Keratinocyte (primary cell): ENCODE results near the gene TELO2. TPM values are rescaled to one million over a fixed set of nuclear protein-coding genes. Genes with fewer than 3 reads are reported as not detected.

Source experiments
- DNase-seq: peaks from one replicate; pipeline ENCODE4 v3.0.0-alpha.2; 2011; ENCODE audit warnings: low read depth, missing footprints, low spot score
- FAIRE-seq: peaks from 2 replicates; lab custom pipeline; 2011; peaks lifted over from hg19 to GRCh38; lab: Jason Lieb, UNC
- H2AFZ ChIP-seq: 2 replicates; pipeline ENCODE4 v1.6.0; 2012; ENCODE audit warnings: low read length, control low read depth, inconsistent platforms; ENCODE audit not compliant: control insufficient read depth
- H3K27ac ChIP-seq: 2 replicates; pipeline ENCODE4 v1.5.1; 2011; ENCODE audit warnings: low read length; ENCODE audit not compliant: control insufficient read depth, insufficient read depth
- H3K27me3 ChIP-seq: 3 replicates; pipeline ENCODE4 v1.6.0; 2011; ENCODE audit warnings: low read length; ENCODE audit not compliant: control insufficient read depth, insufficient read depth; ENCODE audit errors: extremely low read depth
- H3K36me3 ChIP-seq, 2 experiments: 2 replicates in 1 of 2; 3 replicates in 1 of 2; pipeline ENCODE4 v1.5.1; 2011; ENCODE audit warnings: low read length in 2 of 2, mild to moderate bottlenecking in 1 of 2; ENCODE audit not compliant: control insufficient read depth in 2 of 2, insufficient read depth in 2 of 2; ENCODE audit errors: extremely low read depth in 1 of 2
- H3K4me1 ChIP-seq: 3 replicates; pipeline ENCODE4 v1.5.1; 2011; ENCODE audit warnings: low read length; ENCODE audit not compliant: control insufficient read depth, insufficient read depth; ENCODE audit errors: extremely low read depth
- H3K4me2 ChIP-seq: 3 replicates; pipeline ENCODE4 v1.6.0; 2011; ENCODE audit warnings: low read depth, low read length; ENCODE audit not compliant: control insufficient read depth, insufficient read depth; ENCODE audit errors: extremely low read depth
- H3K4me3 ChIP-seq, 3 experiments: fragments of 200-600 bp in 1 of 3; sonication (generic) in 1 of 3; 2 replicates in 2 of 3; 3 replicates in 1 of 3; pipeline ENCODE4 v1.5.1; 2011 to 2016; ENCODE audit warnings: low read length in 3 of 3, mild to moderate bottlenecking in 3 of 3, control low read depth in 2 of 3, inconsistent platforms in 1 of 3, low read depth in 1 of 3, mixed read lengths in 1 of 3, mixed run types in 1 of 3, moderate library complexity in 1 of 3; ENCODE audit not compliant: control insufficient read depth in 2 of 3, insufficient read depth in 2 of 3; ENCODE audit errors: extremely low read depth in 1 of 3
- H3K79me2 ChIP-seq: 2 replicates; pipeline ENCODE4 v1.6.0; 2012; ENCODE audit warnings: low read length; ENCODE audit not compliant: control insufficient read depth, insufficient read depth
- H3K9ac ChIP-seq: 3 replicates; pipeline ENCODE4 v1.6.0; 2011; ENCODE audit warnings: low read length; ENCODE audit not compliant: control insufficient read depth, insufficient read depth; ENCODE audit errors: extremely low read depth
- H3K9me1 ChIP-seq: 3 replicates; pipeline ENCODE4 v1.6.0; 2011; ENCODE audit warnings: low read length; ENCODE audit not compliant: control insufficient read depth, insufficient read depth; ENCODE audit errors: extremely low read depth
- H3K9me3 ChIP-seq: 2 replicates; pipeline ENCODE4 v1.5.1; 2012; ENCODE audit warnings: low read depth, low read length; ENCODE audit not compliant: control insufficient read depth
- H4K20me1 ChIP-seq: 3 replicates; pipeline ENCODE4 v1.6.0; 2011; ENCODE audit warnings: low read length; ENCODE audit not compliant: control insufficient read depth, insufficient read depth; ENCODE audit errors: extremely low read depth
- EZH2 ChIP-seq: IDR thresholded peaks from one replicate; pipeline ENCODE4 v1.6.1; 2012; ENCODE audit warnings: inconsistent platforms, mild to moderate bottlenecking, low read length, moderate library complexity
- dilution Hi-C: fragments of 300-500 bp; cut with MboI; formaldehyde crosslinking; loops from one replicate; pipeline ENCODE4 v1.7.0; 2020; ENCODE audit warnings: low sequenced_read_pairs; ENCODE audit not compliant: extremely low pct_ligation_motif_present
- polyA plus RNA-seq, 5 experiments: library from polyadenylated mRNA; depleted of rRNA in 3 of 5; stranded (reverse) in 3 of 5; stranded (forward) in 1 of 5; unstranded in 1 of 5; fragments of >200 nt; gene quantifications; 1 replicate in 1 of 5; 2 replicates in 3 of 5; 3 replicates in 1 of 5; pipeline versions ENCODE4 v1.2.1 to v1.2.3, GENCODE V29; 2011 to 2012; ENCODE audit warnings: missing spikeins in 2 of 5, low read depth in 1 of 5, low replicate concordance in 1 of 5
- TF ChIP-seq, protein P1 (sequence below), 3 experiments: IDR thresholded peaks in 1 of 3; conservative IDR thresholded peaks in 1 of 3; optimal IDR thresholded peaks in 1 of 3; 2 replicates in 2 of 3; 3 replicates in 1 of 3; pipeline versions ENCODE3 to v1.5.1; 2011; ENCODE audit warnings: low read length in 3 of 3, mild to moderate bottlenecking in 3 of 3, moderate library complexity in 2 of 3, control low read depth in 1 of 3, inconsistent platforms in 1 of 3; ENCODE audit not compliant: insufficient read depth in 2 of 3; ENCODE audit errors: extremely low read depth in 1 of 3

Gene TELO2
- polyA plus RNA-seq, 1 donor (not counting 4 experiments of a cell fraction or from before 2014, with no cell fraction given), result 7.9 TPM

DNA sequence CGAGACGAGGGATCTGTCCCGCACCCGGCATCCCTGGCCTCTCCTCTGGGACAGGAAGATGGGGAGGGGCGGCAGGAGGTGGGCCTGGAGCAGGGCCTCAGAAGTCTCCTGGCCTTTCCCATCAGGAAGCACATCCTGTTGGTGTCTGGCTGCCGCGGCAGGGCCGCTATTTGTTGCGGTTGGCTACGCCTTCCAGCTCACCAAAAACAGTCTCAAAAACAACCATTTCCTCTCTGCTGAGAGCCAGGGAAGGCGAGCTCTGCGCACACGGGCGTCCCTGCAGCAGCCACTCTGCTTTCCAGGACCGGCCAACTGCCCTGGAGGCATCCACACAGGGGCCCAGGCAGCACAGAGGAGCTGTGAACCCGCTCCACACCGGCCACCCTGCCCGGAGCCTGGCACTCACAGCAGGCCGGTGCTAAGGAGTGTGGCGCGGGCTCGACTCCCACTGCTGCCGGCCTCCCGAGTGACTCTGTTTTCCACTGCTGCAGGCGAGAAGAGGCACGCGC lies 40.3 kb downstream of the TELO2 start, which contains the start of gene TMEM204:
Gene TMEM204, plus strand, starts transcription at position 224 of the 509 bp plus-strand sequence. CDS start 610 bp downstream, outside the sequence.
- Histone ChIP-seq H3K36me3 (peaks cover 0 to 7% of the 10 kb centered on the region in 2 experiments), H3K27me3 (peaks cover 6% of the 10 kb centered on the region), H3K9ac (peak within 1 kb of the TSS; percentile 44), H3K27ac (peak within 1 kb of the TSS; percentile 43), H2AFZ (peak within 1 kb of the TSS; percentile 79), H3K4me1 (peaks cover 49% of the 10 kb centered on the region), H3K79me2 (no peaks in the 10 kb centered on the region), H3K4me3 (peak within 1 kb of the TSS; percentile 8 to 45 (median 10)), H3K9me3 (no peaks in the 10 kb centered on the region), H4K20me1 (no peaks in the 10 kb centered on the region), H3K4me2 (peak within 1 kb of the TSS; percentile 64), H3K9me1 (no peaks in the 10 kb centered on the region)
- dilution Hi-C loops, result no loop called here
- TF ChIP-seq, protein P1, sequence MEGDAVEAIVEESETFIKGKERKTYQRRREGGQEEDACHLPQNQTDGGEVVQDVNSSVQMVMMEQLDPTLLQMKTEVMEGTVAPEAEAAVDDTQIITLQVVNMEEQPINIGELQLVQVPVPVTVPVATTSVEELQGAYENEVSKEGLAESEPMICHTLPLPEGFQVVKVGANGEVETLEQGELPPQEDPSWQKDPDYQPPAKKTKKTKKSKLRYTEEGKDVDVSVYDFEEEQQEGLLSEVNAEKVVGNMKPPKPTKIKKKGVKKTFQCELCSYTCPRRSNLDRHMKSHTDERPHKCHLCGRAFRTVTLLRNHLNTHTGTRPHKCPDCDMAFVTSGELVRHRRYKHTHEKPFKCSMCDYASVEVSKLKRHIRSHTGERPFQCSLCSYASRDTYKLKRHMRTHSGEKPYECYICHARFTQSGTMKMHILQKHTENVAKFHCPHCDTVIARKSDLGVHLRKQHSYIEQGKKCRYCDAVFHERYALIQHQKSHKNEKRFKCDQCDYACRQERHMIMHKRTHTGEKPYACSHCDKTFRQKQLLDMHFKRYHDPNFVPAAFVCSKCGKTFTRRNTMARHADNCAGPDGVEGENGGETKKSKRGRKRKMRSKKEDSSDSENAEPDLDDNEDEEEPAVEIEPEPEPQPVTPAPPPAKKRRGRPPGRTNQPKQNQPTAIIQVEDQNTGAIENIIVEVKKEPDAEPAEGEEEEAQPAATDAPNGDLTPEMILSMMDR (optimal IDR thresholded peaks at IDR 0.05 in 1 of 3, IDR thresholded peaks at IDR 0.05 in 1 of 3, conservative IDR thresholded peaks at IDR 0.05 in 1 of 3; ENCODE audit: extremely low read depth in 1 of 3, insufficient read depth in 2 of 3, low read length in 3 of 3), result no peak
- no peak for TF ChIP-seq EZH2
- DNase-seq, result no peak
- no peak for FAIRE-seq

DNA sequence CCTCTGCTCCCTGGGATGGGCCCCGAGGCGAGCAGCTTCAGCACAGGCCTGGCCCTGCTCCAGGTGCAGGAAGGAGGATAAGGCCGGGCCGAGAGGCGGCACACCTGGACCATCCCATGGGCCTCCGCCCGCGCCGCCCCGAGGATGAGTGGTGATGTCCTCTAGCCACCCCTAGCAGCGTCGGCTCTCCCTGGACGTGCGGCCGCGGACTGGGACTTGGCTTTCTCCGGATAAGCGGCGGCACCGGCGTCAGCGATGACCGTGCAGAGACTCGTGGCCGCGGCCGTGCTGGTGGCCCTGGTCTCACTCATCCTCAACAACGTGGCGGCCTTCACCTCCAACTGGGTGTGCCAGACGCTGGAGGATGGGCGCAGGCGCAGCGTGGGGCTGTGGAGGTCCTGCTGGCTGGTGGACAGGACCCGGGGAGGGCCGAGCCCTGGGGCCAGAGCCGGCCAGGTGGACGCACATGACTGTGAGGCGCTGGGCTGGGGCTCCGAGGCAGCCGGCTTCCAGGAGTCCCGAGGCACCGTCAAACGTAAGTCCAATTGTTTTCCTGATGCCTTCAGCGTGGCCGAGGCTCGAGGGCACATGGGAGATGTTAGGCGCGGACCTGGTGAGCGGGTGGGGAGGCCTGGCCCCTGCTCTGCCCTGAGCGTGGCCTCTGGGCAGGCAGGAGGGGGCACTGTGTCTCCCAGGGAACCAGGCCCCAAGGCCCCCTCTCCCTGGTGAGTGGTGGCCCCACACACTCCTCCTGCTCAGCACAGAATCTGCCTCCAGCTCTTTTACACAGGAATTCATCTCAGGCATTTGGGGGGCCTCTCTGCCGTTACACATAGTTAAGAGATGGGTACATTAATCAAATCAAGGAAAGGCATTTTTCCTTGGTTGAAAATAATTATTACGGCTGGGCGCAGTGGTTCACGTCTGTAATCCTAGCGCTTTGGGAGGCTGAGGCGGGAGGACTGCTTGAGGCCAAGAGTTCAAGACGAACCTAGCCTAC lies 41.2 kb downstream of the TELO2 start:
- Histone ChIP-seq H3K27ac (no peak overlapping the region), H3K4me3 (peak overlapping the region in 1 of 3 experiments; percentile 8), H4K20me1 (no peaks in the 10 kb centered on the region), H3K9ac (peak overlapping the region; percentile 18), H2AFZ (no peak overlapping the region), H3K79me2 (no peaks in the 10 kb centered on the region), H3K36me3 (peaks cover 0 to 7% of the 10 kb centered on the region in 2 experiments), H3K9me1 (no peaks in the 10 kb centered on the region), H3K27me3 (peaks cover under 1% of the 10 kb centered on the region), H3K9me3 (no peaks in the 10 kb centered on the region), H3K4me1 (peaks cover 44% of the 10 kb centered on the region), H3K4me2 (peak overlapping the region; percentile 64)
- DNase-seq (no peak), FAIRE-seq (no peak)
- dilution Hi-C loops, result no loop called here
- TF ChIP-seq, protein P1 (optimal IDR thresholded peaks at IDR 0.05 in 1 of 3, IDR thresholded peaks at IDR 0.05 in 1 of 3, conservative IDR thresholded peaks at IDR 0.05 in 1 of 3; ENCODE audit: extremely low read depth in 1 of 3, insufficient read depth in 2 of 3, low read length in 3 of 3), result no peak
- no peak for TF ChIP-seq EZH2
